GM12878 (cell line): ENCODE measurements around the gene NRG3. TPM values are rescaled to one million over a fixed set of nuclear protein-coding genes. Genes with fewer than 3 reads are reported as not detected.

ENCODE experiments used
- ATAC-seq: fragments of 200-7000 bp; cut with Tn5 transposase; 3 replicates; pipeline ENCODE4 v1.9.1; 2020; ENCODE audit warnings: mild to moderate bottlenecking, moderate library complexity
- BruUV-seq: library from RNA; stranded (reverse); fragments of 400-500 nt; replicated peaks from 2 replicates; lab custom pipeline; 2021; lab: Mats Ljungman, UMichigan
- CTCF ChIA-PET: fragments of 300-600 bp; sonication (Branson Sonifier 250); formaldehyde crosslinking; extraction: SDS; loops from one replicate; lab custom pipeline; 2021; ENCODE audit warnings: inconsistent platforms; lab: Yijun Ruan, JAX
- POLR2A ChIA-PET: fragments of 350-600 bp; formaldehyde crosslinking; extraction: SDS; loops from one replicate; lab custom pipeline; 2021; ENCODE audit warnings: inconsistent platforms; lab: Charles Lee
- RAD21 ChIA-PET: fragments of 300-600 bp; sonication (Branson Sonifier 250); formaldehyde crosslinking; loops from one replicate; lab custom pipeline; 2023; ENCODE audit warnings: antibody characterized with exemption; ENCODE audit not compliant: unreplicated experiment; lab: Charles Lee
- SMC1A ChIA-PET: fragments of 300-600 bp; sonication (Branson Sonifier 250); formaldehyde crosslinking; loops from one replicate; lab custom pipeline; 2023; ENCODE audit not compliant: unreplicated experiment, uncharacterized antibody; lab: Charles Lee
- DNase-seq: peaks from one replicate; pipeline ENCODE4 v3.0.0-alpha.2; 2011; ENCODE audit warnings: low read depth, low spot score
- FAIRE-seq: peaks from 3 replicates; lab custom pipeline; 2011; peaks lifted over from hg19 to GRCh38; lab: Jason Lieb, UNC
- H2AFZ ChIP-seq: 2 replicates; pipeline ENCODE4 v1.6.0; 2011; ENCODE audit warnings: low read depth, low read length, control low read depth; ENCODE audit not compliant: control insufficient read depth
- H3K27ac ChIP-seq: 2 replicates; pipeline ENCODE4 v1.5.1; 2011; ENCODE audit warnings: control low read depth; ENCODE audit not compliant: control insufficient read depth, insufficient read depth
- H3K27me3 ChIP-seq, 2 experiments: replicated peaks in 1 of 2; 2 replicates each; pipeline versions ENCODE4 v1.6.0 to v1.6.1; 2011; ENCODE audit warnings: low read length in 1 of 2; ENCODE audit not compliant: control insufficient read depth in 2 of 2, insufficient read depth in 2 of 2
- H3K36me3 ChIP-seq, 2 experiments: 2 replicates each; pipeline ENCODE4 v1.5.1; 2011; ENCODE audit warnings: low read length in 1 of 2; ENCODE audit not compliant: control insufficient read depth in 2 of 2, insufficient read depth in 2 of 2
- H3K4me1 ChIP-seq: 2 replicates; pipeline ENCODE4 v1.6.1; 2011; ENCODE audit warnings: mild to moderate bottlenecking, low read length, moderate library complexity, mixed read lengths; ENCODE audit not compliant: control insufficient read depth, insufficient read depth
- H3K4me2 ChIP-seq: 2 replicates; pipeline ENCODE4 v1.6.0; 2011; ENCODE audit warnings: control low read depth; ENCODE audit not compliant: control insufficient read depth, insufficient read depth
- H3K4me3 ChIP-seq: fragments of 200-600 bp; sonication (generic); 2 replicates; pipeline ENCODE4 v1.5.1; 2016
- H3K79me2 ChIP-seq: 2 replicates; pipeline ENCODE4 v1.6.0; 2011; ENCODE audit warnings: low read length; ENCODE audit not compliant: control insufficient read depth, insufficient read depth
- H3K9ac ChIP-seq: 2 replicates; pipeline ENCODE4 v1.8.0; 2011; ENCODE audit warnings: low read length, control low read depth, mixed read lengths; ENCODE audit not compliant: control insufficient read depth, insufficient read depth
- H3K9me3 ChIP-seq: replicated peaks from 3 replicates; pipeline ENCODE4 v1.5.1; 2011; ENCODE audit warnings: mild to moderate bottlenecking, low read length; ENCODE audit not compliant: control insufficient read depth, insufficient read depth
- H4K20me1 ChIP-seq: 2 replicates; pipeline ENCODE4 v1.6.0; 2011; ENCODE audit not compliant: control insufficient read depth, insufficient read depth
- ASH2L ChIP-seq: fragments of 300-600, 200-600 bp; sonication (generic); IDR thresholded peaks from 2 replicates; pipeline ENCODE4 v1.6.1; 2017; ENCODE audit warnings: low read depth, mild to moderate bottlenecking, borderline replicate concordance
- CREM ChIP-seq: IDR thresholded peaks from 2 replicates; pipeline ENCODE4 v1.6.1; 2014; ENCODE audit warnings: antibody characterized with exemption, low read depth
- DPF2 ChIP-seq: fragments of 450-650 bp; IDR thresholded peaks from 2 replicates; pipeline ENCODE4 v1.6.1; 2017; ENCODE audit warnings: mild to moderate bottlenecking
- EED ChIP-seq: sonication (generic); IDR thresholded peaks from 2 replicates; pipeline ENCODE4 v1.6.1; 2016; ENCODE audit warnings: antibody characterized with exemption, low read depth
- HDGF ChIP-seq: fragments of 450-650 bp; IDR thresholded peaks from 2 replicates; pipeline ENCODE4 v1.6.1; 2016; ENCODE audit warnings: antibody characterized with exemption
- HSF1 ChIP-seq: fragments of 150-350 bp; IDR thresholded peaks from 2 replicates; pipeline ENCODE4 v1.6.1; 2014; ENCODE audit warnings: mild to moderate bottlenecking, low read depth, low read length
- KLF5 ChIP-seq: fragments of 450-650 bp; IDR thresholded peaks from 2 replicates; pipeline ENCODE4 v1.6.1; 2014; ENCODE audit warnings: mild to moderate bottlenecking; ENCODE audit not compliant: partially characterized antibody
- MYB ChIP-seq: fragments of 150-350 bp; IDR thresholded peaks from 2 replicates; pipeline ENCODE4 v1.6.1; 2014; ENCODE audit warnings: mild to moderate bottlenecking, low read depth, low read length, borderline replicate concordance
- MYC ChIP-seq: IDR thresholded peaks from 2 replicates; pipeline ENCODE4 v1.6.1; 2011; ENCODE audit warnings: mild to moderate bottlenecking, low read length, moderate library complexity, inconsistent platforms; ENCODE audit not compliant: insufficient read depth, insufficient replicate concordance, insufficient read length, severe bottlenecking
- NKRF ChIP-seq: fragments of 450-650 bp; conservative IDR thresholded peaks from 2 replicates; pipeline ENCODE4 v1.6.1; 2017; ENCODE audit warnings: mild to moderate bottlenecking, moderate library complexity
- NR2C1 ChIP-seq: fragments of 450-650 bp; IDR thresholded peaks from 2 replicates; pipeline ENCODE4 v1.6.1; 2017; ENCODE audit warnings: antibody characterized with exemption, mild to moderate bottlenecking, moderate library complexity
- PAX5 ChIP-seq: IDR thresholded peaks from 2 replicates; pipeline ENCODE4 v1.6.1; 2011; ENCODE audit warnings: low read depth, low read length, borderline replicate concordance
- SMARCA5 ChIP-seq: fragments of 450-650 bp; IDR thresholded peaks from 2 replicates; pipeline ENCODE4 v1.6.1; 2017; ENCODE audit warnings: mild to moderate bottlenecking
- SMC3 ChIP-seq: IDR thresholded peaks from 2 replicates; pipeline ENCODE4 v1.6.1; 2011; ENCODE audit warnings: low read length, improper control_type of control experiment, borderline replicate concordance
- WRNIP1 ChIP-seq: IDR thresholded peaks from 2 replicates; pipeline ENCODE4 v1.6.1; 2011; ENCODE audit warnings: low read depth, low read length, improper control_type of control experiment, borderline replicate concordance
- YY1 ChIP-seq: IDR thresholded peaks from 2 replicates; pipeline ENCODE4 v1.6.1; 2011; ENCODE audit warnings: low read depth, mild to moderate bottlenecking, low read length
- ZNF274 ChIP-seq: IDR thresholded peaks from one replicate; pipeline ENCODE4 v1.8.0; 2011; ENCODE audit not compliant: insufficient read length, insufficient read depth
- ZNF384 ChIP-seq: IDR thresholded peaks from 2 replicates; pipeline ENCODE4 v1.6.1; 2012; ENCODE audit warnings: low read depth, mild to moderate bottlenecking, low read length, improper control_type of control experiment, borderline replicate concordance
- WGBS: methylation state at CpG from one replicate; pipeline ENCODE4 v1.1.6; 2016; ENCODE audit warnings: low lambda C conversion rate; ENCODE audit not compliant: insufficient replicate concordance, insufficient coverage; ENCODE audit errors: missing lambda C conversion rate; 5-methylcytosine and 5-hydroxymethylcytosine counted together
- in situ Hi-C: fragments of 300-500 bp; cut with MboI; formaldehyde crosslinking; loops from 9 replicates; pipeline ENCODE4 v1.14.3; 2018; ENCODE audit warnings: mixed read lengths
- intact Hi-C: fragments of 100-400 bp; cut with micrococcal nuclease; formaldehyde crosslinking; loops from one replicate; pipeline ENCODE4 v1.14.2; 2022; ENCODE audit not compliant: unreplicated experiment
- polyA plus RNA-seq, 11 experiments: library from polyadenylated mRNA; depleted of rRNA in 4 of 11; unstranded in 6 of 11; stranded (reverse) in 5 of 11; fragments of >200 nt; fragmentation: Nextera tagmentation in 4 of 11; fragmentation: Illumina TruSeq in 1 of 11; extraction: Ambion mirVana in 4 of 11; extraction: Trizol in 1 of 11; gene quantifications; 1 replicate in 1 of 11; 2 replicates in 10 of 11; pipeline versions ENCODE4 v1.2.1 to v1.2.3, GENCODE V29; 2011 to 2016; ENCODE audit warnings: inconsistent platforms in 2 of 11, missing spikeins in 2 of 11, low read depth in 1 of 11
- total RNA-seq, 4 experiments: library from RNA; depleted of rRNA in 3 of 4; stranded (reverse); fragments of >200 nt in 3 of 4; fragmentation: Illumina TruSeq in 1 of 4; extraction: Trizol in 1 of 4; gene quantifications; 2 replicates each; pipeline versions ENCODE4 v1.2.1 to v1.2.3, GENCODE V29; 2013 to 2021

NRG3 gene
- total and polyA plus RNA-seq, 10 of the 15 experiments (the other 5 are each of a cell fraction or from before 2014, with no cell fraction given) = 0.03 to 0.41 (median 0.17) TPM; not detected in 3

- H3K4me2 ChIP-seq = no peak overlapping the region
- TF ChIP-seq KLF5 = no peak
- no peak for TF ChIP-seq SMARCA5
- TF ChIP-seq MYB = no peak
- no peak for TF ChIP-seq ZNF274
- TF ChIP-seq YY1 = no peak
- TF ChIP-seq MYC = no peak
- TF ChIP-seq ASH2L = no peak
- TF ChIP-seq NR2C1 = no peak
- no peak for TF ChIP-seq HSF1
- TF ChIP-seq ZNF384 = no peak
- TF ChIP-seq DPF2 = no peak
- no peak for TF ChIP-seq PAX5
- no peak for TF ChIP-seq CREM
- TF ChIP-seq NKRF = no peak
- no peak for TF ChIP-seq WRNIP1
- no peak for TF ChIP-seq HDGF
- TF ChIP-seq SMC3 = no peak
- TF ChIP-seq EED = no peak
- H3K79me2 ChIP-seq = no peaks in the 10 kb centered on the region
- BruUV-seq = no TSS peak
- no peak overlapping the region for H3K9ac ChIP-seq
- no peak for FAIRE-seq
- no peak for ATAC-seq
- H3K36me3 ChIP-seq = no peaks in the 10 kb centered on the region
- 2% methylated on average over 2 of the region's 2 CpGs for WGBS
- H4K20me1 ChIP-seq = no peaks in the 10 kb centered on the region
- POLR2A ChIA-PET = no interaction called here
- intact Hi-C loops = no loop called here
- no peak overlapping the region for H3K27ac ChIP-seq
- no peak for DNase-seq
- RAD21 ChIA-PET = no interaction called here
- H2AFZ ChIP-seq = no peak overlapping the region
- SMC1A ChIA-PET = interaction anchor here (0.5 to 2.0 kb wide), 2 partner anchors 11 to 69 kb away, joined by 4 to 5 read pairs; no protein-coding TSS in a partner anchor
- peaks cover 0 to 4% of the 10 kb centered on the region in 2 experiments; a peak in 3 of 4 replicates for H3K27me3 ChIP-seq
- no peaks in the 10 kb centered on the region; the same call in 1 of the 3 replicates for H3K9me3 ChIP-seq
- no peaks in the 10 kb centered on the region for H3K4me1 ChIP-seq
- no peak overlapping the region for H3K4me3 ChIP-seq
- CTCF ChIA-PET = no interaction called here
- in situ Hi-C loops = no loop called here
These were observed 3.4 kb upstream of the NRG3 start for GRCh38 chr10:81871558-81871957.
